HFF-Myc (cell line): ENCODE results near the gene DIPK2B.

Source experiments
- DNase-seq: peaks from one replicate; pipeline ENCODE4 v3.0.0-alpha.2; 2011; ENCODE audit warnings: low read depth; ENCODE audit errors: extremely low read depth
- H3K4me3 ChIP-seq: replicated peaks from 2 replicates; pipeline ENCODE4 v1.5.1; 2011; ENCODE audit warnings: low read depth, mild to moderate bottlenecking, control low read depth, low read length
- CTCF ChIP-seq: IDR thresholded peaks from 2 replicates; pipeline ENCODE4 v1.5.1; 2012; ENCODE audit warnings: mild to moderate bottlenecking, low read depth, low read length, control low read depth; ENCODE audit errors: missing control alignments

DIPK2B gene

DNA sequence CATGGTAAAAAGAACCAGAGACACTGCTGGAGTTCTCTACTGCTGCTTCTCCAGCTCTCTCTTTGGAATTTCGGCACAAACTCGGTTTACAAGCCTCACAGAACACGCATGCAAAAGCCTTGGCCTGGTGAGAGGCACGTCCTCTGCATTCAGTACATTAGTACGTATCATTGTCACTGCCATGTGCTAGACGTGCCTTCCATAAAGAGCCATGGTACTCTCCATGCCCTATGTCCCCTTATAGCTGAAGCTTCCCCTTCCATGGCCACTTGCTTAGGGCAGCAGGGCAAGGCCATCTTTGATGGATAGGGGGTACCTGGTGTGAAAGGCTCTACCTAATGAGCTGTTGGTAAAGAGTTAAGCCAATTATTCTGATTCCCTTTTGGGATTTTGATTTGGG lies 35.0 kb downstream of the DIPK2B start:
- H3K4me3 ChIP-seq: no peak overlapping the region
- TF ChIP-seq CTCF: no peak
- DNase-seq: no peak

DNA sequence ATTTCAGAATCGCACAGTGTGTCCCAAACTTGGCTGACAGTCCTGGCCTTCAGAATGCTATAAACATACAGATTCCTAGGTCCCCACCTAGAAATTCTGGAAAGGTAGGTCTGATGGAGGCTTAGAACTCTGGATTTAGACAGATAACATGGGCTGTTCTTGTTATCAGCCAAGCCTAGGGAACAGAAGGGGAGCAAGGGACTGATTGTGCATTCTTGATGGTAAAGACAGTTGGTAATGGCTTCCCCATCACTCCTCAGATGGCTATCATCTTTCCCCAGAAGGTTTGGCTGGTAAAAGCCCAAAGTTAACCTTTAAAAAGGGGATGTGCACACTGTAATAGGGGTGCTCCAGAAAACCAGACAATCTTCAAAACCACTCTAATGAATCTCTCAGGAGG lies 35.7 kb downstream of the DIPK2B start:
- H3K4me3 ChIP-seq: no peak overlapping the region
- no peak for DNase-seq
- no peak for TF ChIP-seq CTCF

DNA sequence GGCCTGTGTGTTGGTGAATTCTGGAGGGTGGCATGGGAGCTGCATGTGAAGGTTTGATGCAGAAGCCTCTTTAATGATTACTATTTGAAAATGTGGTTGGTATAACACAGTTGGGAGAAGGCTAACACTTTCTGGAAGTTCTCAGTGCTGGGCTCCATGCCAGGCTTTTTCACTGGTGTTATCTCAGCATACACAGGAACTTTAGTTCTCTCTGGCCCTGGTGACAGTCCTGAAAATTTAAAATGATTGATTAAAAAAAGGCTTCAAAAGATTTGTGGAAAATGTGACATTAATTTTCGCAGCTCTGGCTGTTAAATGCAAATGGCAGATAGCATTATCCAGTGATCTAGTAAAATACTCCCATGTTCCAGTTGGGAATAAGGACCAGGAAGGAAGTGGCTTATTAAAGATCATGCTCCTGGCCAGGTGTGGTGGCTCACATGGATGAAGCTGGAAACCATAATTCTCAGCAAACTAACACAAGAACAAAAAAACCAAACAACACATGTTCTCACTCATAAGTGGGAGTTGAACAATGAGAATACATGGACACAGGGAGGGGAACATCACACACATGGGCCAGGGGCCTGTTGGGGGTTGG lies 36.6 kb downstream of the DIPK2B start:
- DNase-seq: no peak
- H3K4me3 ChIP-seq: no peak overlapping the region
- TF ChIP-seq CTCF: no peak

GRCh38 chrX:45157647-45158046 lies 43.0 kb downstream of the DIPK2B start:
- H3K4me3 ChIP-seq: no peak overlapping the region
- no peak for DNase-seq
- TF ChIP-seq CTCF: no peak

- no peak for DNase-seq
- no peak for TF ChIP-seq CTCF
- no peak overlapping the region for H3K4me3 ChIP-seq
These were observed 46.2 kb downstream of the DIPK2B start for GRCh38 chrX:45154462-45154861.

GRCh38 chrX:45154033-45154360 lies 46.7 kb downstream of the DIPK2B start:
- H3K4me3 ChIP-seq: no peak overlapping the region
- TF ChIP-seq CTCF: no peak
- no peak for DNase-seq
